IPS-11a (cell line): ENCODE data around the gene SULT1E1.

ENCODE experiments used
- H3K4me3 ChIP-seq: one replicate; pipeline ENCODE4 v1.5.1; 2013; ENCODE audit warnings: low read depth, low read length, control low read depth

SULT1E1 gene

GRCh38 chr4:69860052-69860451 lies at the start of gene SULT1E1:
Gene SULT1E1 (minus strand): TSS chr4:69860145. CDS start chr4:69857644, 2,501 bp downstream.
- no peak within 1 kb of the TSS for H3K4me3 ChIP-seq

GRCh38 chr4:69909195-69909594 lies 49.2 kb upstream of the SULT1E1 start:
- no peak overlapping the region for H3K4me3 ChIP-seq

GRCh38 chr4:69907151-69907550 lies 47.2 kb upstream of the SULT1E1 start:
- H3K4me3 ChIP-seq: no peak overlapping the region

GRCh38 chr4:69896530-69897116 lies 36.7 kb upstream of the SULT1E1 start:
- H3K4me3 ChIP-seq: no peak overlapping the region

- H3K4me3 ChIP-seq: no peak overlapping the region
Measured at GRCh38 chr4:69894721-69895120, 34.8 kb upstream of the SULT1E1 start.

- H3K4me3 ChIP-seq: no peak overlapping the region
Measured at GRCh38 chr4:69894186-69894585, 34.2 kb upstream of the SULT1E1 start.

GRCh38 chr4:69888336-69888735 lies 28.4 kb upstream of the SULT1E1 start:
- no peak overlapping the region for H3K4me3 ChIP-seq

- no peak overlapping the region for H3K4me3 ChIP-seq
Measured at GRCh38 chr4:69882150-69882549, 22.2 kb upstream of the SULT1E1 start.

GRCh38 chr4:69881173-69881773 lies 21.3 kb upstream of the SULT1E1 start:
- H3K4me3 ChIP-seq: no peak overlapping the region

GRCh38 chr4:69878250-69878649 lies 18.3 kb upstream of the SULT1E1 start:
- no peak overlapping the region for H3K4me3 ChIP-seq

GRCh38 chr4:69877453-69877852 lies 17.5 kb upstream of the SULT1E1 start:
- no peak overlapping the region for H3K4me3 ChIP-seq

- no peak overlapping the region for H3K4me3 ChIP-seq
Measured at GRCh38 chr4:69876071-69876470, 16.1 kb upstream of the SULT1E1 start.

GRCh38 chr4:69875576-69875975 lies 15.6 kb upstream of the SULT1E1 start:
- no peak overlapping the region for H3K4me3 ChIP-seq

- H3K4me3 ChIP-seq: no peak overlapping the region
Measured at GRCh38 chr4:69874507-69874906, 14.6 kb upstream of the SULT1E1 start.

GRCh38 chr4:69861756-69862155 lies 1.8 kb upstream of the SULT1E1 start:
- H3K4me3 ChIP-seq: no peak overlapping the region

- H3K4me3 ChIP-seq: no peak overlapping the region
Measured at GRCh38 chr4:69860521-69861298, 765 bp upstream of the SULT1E1 start.

- H3K4me3 ChIP-seq: no peak overlapping the region
Measured at GRCh38 chr4:69859140-69859685, 732 bp downstream of the SULT1E1 start.

GRCh38 chr4:69858690-69859089 lies 1.3 kb downstream of the SULT1E1 start:
- no peak overlapping the region for H3K4me3 ChIP-seq

GRCh38 chr4:69855822-69856221 lies 4.1 kb downstream of the SULT1E1 start:
- H3K4me3 ChIP-seq: no peak overlapping the region

- H3K4me3 ChIP-seq: no peak overlapping the region
Measured at GRCh38 chr4:69849969-69850368, 10.0 kb downstream of the SULT1E1 start.

GRCh38 chr4:69849297-69849696 lies 10.6 kb downstream of the SULT1E1 start:
- no peak overlapping the region for H3K4me3 ChIP-seq

GRCh38 chr4:69848028-69848427 lies 11.9 kb downstream of the SULT1E1 start:
- H3K4me3 ChIP-seq: no peak overlapping the region
